DOHH2 (cell line): ENCODE measurements around the gene FAM98C.
A peak's percentile ranks its signal among the peaks of the same experiment; 100 is the strongest.
"Not testable (repeated sequence)": the region's sequence is repeated elsewhere in the genome, so short reads cannot be mapped to it uniquely, and the experiment has no call there.

ENCODE experiments used
- H3F3A ChIP-seq: fragments of 200-600 bp; sonication (generic), shearing (Covaris generic); 2 replicates; pipeline ENCODE4 v1.6.0; 2016; ENCODE audit warnings: antibody characterized with exemption, mild to moderate bottlenecking; ENCODE audit not compliant: control insufficient read depth, insufficient read depth
- H3K27ac ChIP-seq: fragments of 200-600 bp; sonication (generic); 2 replicates; pipeline ENCODE4 v1.5.1; 2014; ENCODE audit warnings: low read depth, mild to moderate bottlenecking, low read length, moderate library complexity
- H3K27me3 ChIP-seq: fragments of 200-600 bp; sonication (generic); 2 replicates; pipeline ENCODE4 v1.6.1; 2014; ENCODE audit warnings: mild to moderate bottlenecking, low read length, mixed read lengths; ENCODE audit not compliant: control insufficient read depth
- H3K36me3 ChIP-seq: fragments of 200-600 bp; sonication (generic); 2 replicates; pipeline ENCODE4 v1.6.1; 2014; ENCODE audit warnings: mild to moderate bottlenecking, low read length, moderate library complexity, mixed read lengths; ENCODE audit not compliant: control insufficient read depth
- H3K4me1 ChIP-seq: fragments of 200-600 bp; sonication (generic); 2 replicates; pipeline ENCODE4 v1.6.1; 2014; ENCODE audit warnings: mild to moderate bottlenecking, low read length, mixed read lengths; ENCODE audit not compliant: control insufficient read depth
- H3K4me2 ChIP-seq: fragments of 200-600 bp; sonication (generic); 2 replicates; pipeline ENCODE4 v1.6.0; 2014; ENCODE audit warnings: mild to moderate bottlenecking, low read length, moderate library complexity
- H3K4me3 ChIP-seq: fragments of 200-600 bp; sonication (generic); 2 replicates; pipeline ENCODE4 v1.5.1; 2014; ENCODE audit warnings: mild to moderate bottlenecking, low read length, mixed read lengths
- H3K79me2 ChIP-seq: fragments of 200-600 bp; sonication (generic); 2 replicates; pipeline ENCODE4 v1.6.1; 2014; ENCODE audit warnings: mild to moderate bottlenecking, low read length, mixed read lengths; ENCODE audit not compliant: control insufficient read depth
- H3K9me2 ChIP-seq: fragments of 200-600 bp; sonication (generic); replicated peaks from 2 replicates; pipeline ENCODE4 v1.6.1; 2014; ENCODE audit warnings: mild to moderate bottlenecking, low read length, mixed read lengths; ENCODE audit not compliant: control insufficient read depth
- H3K9me3 ChIP-seq: fragments of 200-600 bp; sonication (generic); 2 replicates; pipeline ENCODE4 v1.6.1; 2014; ENCODE audit warnings: antibody characterized with exemption, low read length, mixed read lengths; ENCODE audit not compliant: control insufficient read depth, insufficient read depth
- H4K20me1 ChIP-seq: fragments of 200-600 bp; sonication (generic); 2 replicates; pipeline ENCODE4 v1.6.0; 2014; ENCODE audit warnings: low read depth, mild to moderate bottlenecking, antibody characterized with exemption, low read length, moderate library complexity; ENCODE audit not compliant: control insufficient read depth, insufficient read depth
- CTCF ChIP-seq: fragments of 200-600 bp; sonication (generic); IDR thresholded peaks from one replicate; pipeline ENCODE4 v1.5.1; 2014; ENCODE audit warnings: antibody characterized with exemption, mild to moderate bottlenecking, low read depth, low read length; ENCODE audit not compliant: poor library complexity, severe bottlenecking
- EZH2phosphoT487 ChIP-seq: fragments of 200-600 bp; sonication (generic); IDR thresholded peaks from 2 replicates; pipeline ENCODE4 v1.6.1; 2017; ENCODE audit warnings: borderline replicate concordance, mild to moderate bottlenecking, antibody characterized with exemption, low read length, moderate library complexity, mixed read lengths

FAM98C gene

GRCh38 chr19:38425222-38425809, 22.4 kb downstream of the FAM98C start:
- no peak for TF ChIP-seq CTCF
- no peak for TF ChIP-seq EZH2phosphoT487
- H4K20me1 ChIP-seq = no peaks in the 10 kb centered on the region
- no peaks in the 10 kb centered on the region for H3K9me2 ChIP-seq
- H3K27me3 ChIP-seq = peaks cover 9% of the 10 kb centered on the region; the same call in 1 of the 2 replicates
- H3K4me1 ChIP-seq = peaks cover 14% of the 10 kb centered on the region
- no peaks in the 10 kb centered on the region for H3K36me3 ChIP-seq
- no peaks in the 10 kb centered on the region for H3K79me2 ChIP-seq
- no peaks in the 10 kb centered on the region for H3K9me3 ChIP-seq
- no peak overlapping the region for H3K27ac ChIP-seq
- H3K4me3 ChIP-seq = peak overlapping the region; percentile 3; the same call in 1 of the 2 replicates
- H3K4me2 ChIP-seq = peak overlapping the region; percentile 52
- no peaks in the 10 kb centered on the region; the same call in 1 of the 2 replicates for H3F3A ChIP-seq

GRCh38 chr19:38425810-38426466, 23.0 kb downstream of the FAM98C start, which contains the start of gene RASGRP4:
Gene RASGRP4 (minus strand): TSS chr19:38426219. CDS start chr19:38426091, 128 bp downstream.
- Histone ChIP-seq H3K27ac (no peak within 1 kb of the TSS), H3F3A (no peaks in the 10 kb centered on the region; the same call in 1 of the 2 replicates), H3K4me1 (peaks cover 14% of the 10 kb centered on the region), H3K4me3 (peak within 1 kb of the TSS; percentile 13), H3K79me2 (no peaks in the 10 kb centered on the region), H3K9me2 (no peaks in the 10 kb centered on the region), H3K4me2 (peak within 1 kb of the TSS; percentile 52), H4K20me1 (no peaks in the 10 kb centered on the region), H3K9me3 (no peaks in the 10 kb centered on the region), H3K36me3 (no peaks in the 10 kb centered on the region), H3K27me3 (peaks cover 9% of the 10 kb centered on the region; the same call in 1 of the 2 replicates)
- TF ChIP-seq EZH2phosphoT487 = no peak
- no peak for TF ChIP-seq CTCF

- H3K9me3 ChIP-seq, H4K20me1 ChIP-seq, H3K27me3 ChIP-seq, H3K4me3 ChIP-seq, H3K4me2 ChIP-seq, H3F3A ChIP-seq, H3K79me2 ChIP-seq, H3K27ac ChIP-seq, H3K9me2 ChIP-seq, H3K36me3 ChIP-seq: not testable (repeated sequence)
- H3K4me1 ChIP-seq = peaks cover 14% of the 10 kb centered on the region
Measured at GRCh38 chr19:38427035-38427677, 24.3 kb downstream of the FAM98C start.
